HG02943 (cell line): ENCODE results near the gene AKAP13.

Source experiments
- ATAC-seq: cut with Tn5 transposase; IDR thresholded peaks from one replicate; pipeline ENCODE4 v1.9.1; 2021; ENCODE audit warnings: mild to moderate bottlenecking, low read depth, moderate library complexity; ENCODE audit not compliant: unreplicated experiment

AKAP13 gene

DNA sequence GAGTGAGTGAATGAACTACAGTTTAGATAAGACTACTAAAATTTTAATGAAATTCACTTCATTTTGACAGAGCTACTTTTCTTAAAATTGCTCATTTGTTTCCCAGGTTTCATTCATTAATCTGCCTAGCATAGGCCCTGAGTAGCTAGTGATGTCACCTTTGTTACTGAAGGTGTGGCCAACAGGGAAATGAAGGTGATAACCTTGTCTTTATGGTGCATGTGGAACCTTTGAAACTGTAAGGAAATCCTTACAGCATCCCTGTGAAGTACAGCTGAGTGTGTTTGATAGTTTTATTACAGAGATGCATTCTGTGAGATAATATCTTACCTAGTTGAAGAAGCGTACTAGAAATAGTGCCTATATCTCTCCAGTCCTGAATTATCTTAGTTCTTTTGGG lies 112.9 kb downstream of the AKAP13 start:
- no peak for ATAC-seq

DNA sequence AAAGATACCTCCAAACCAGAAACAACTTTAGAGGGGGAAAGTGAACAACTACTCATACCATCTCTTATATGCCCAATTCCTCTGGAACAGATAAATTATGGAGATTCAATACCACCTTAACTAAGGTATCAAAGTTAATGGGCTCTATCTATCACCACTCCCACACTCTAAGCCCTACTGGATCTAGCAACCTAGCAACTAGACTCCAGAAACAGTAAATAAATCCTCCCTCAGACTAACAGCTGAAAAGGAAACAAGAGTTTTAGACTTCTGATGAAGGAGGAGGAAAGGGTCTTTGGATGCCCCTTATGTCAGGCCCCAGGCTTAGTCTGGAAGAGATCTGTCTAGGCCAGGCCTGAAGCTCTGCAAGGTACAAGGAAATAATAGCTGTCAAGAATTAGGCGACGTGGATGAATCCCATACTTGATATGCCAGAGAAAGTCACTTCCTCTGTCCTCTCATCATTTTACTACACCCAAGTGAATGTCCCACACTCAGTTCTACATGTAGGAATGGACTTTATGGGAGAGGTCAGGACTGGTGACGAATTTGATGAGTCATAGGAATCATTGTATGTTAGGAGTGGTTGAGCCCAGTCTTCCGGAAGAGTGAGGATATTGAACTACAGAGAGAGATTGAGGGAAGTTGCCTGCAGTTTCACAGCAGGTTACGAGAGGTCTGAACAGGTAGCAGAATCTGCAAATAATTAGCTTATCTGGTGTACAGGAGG lies 113.8 kb downstream of the AKAP13 start:
- no peak for ATAC-seq

DNA sequence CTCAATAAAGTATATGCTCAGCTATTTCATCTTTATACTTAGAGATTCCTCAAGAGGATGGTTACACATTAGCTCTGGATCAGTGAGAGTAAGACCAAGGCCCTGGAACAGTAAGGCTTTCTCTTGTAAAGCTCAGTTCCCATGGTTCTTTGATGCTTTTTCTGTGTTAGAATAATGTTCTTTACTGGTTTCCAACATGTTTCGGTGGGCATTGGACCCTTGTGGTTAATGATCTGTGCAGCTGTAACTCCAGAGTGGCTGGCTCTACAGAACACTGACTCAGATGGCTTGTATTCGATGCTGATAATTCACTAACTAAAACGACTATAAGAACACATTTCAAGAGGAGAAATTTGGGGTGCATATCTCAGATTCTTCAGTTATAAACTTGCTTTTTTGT lies 114.7 kb downstream of the AKAP13 start:
- no peak for ATAC-seq

DNA sequence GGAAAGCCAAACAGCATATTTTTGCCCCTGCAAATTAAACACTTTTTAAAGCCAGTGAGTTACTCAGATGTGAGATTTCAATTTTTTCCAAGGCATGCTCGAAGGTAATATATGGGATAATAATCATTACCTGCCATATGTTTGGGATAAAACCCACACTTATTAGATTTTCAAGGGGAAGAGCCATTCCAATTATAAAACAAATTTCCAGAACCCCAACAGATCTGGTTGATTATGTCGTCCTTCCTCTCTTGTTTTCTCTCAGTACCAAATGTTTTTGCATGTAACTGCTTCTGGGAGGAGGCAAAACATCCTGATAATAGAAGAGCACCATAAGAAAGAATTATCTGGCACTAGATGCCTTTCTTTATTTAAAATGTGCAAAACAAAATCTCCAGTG lies 115.1 kb downstream of the AKAP13 start:
- no peak for ATAC-seq

DNA sequence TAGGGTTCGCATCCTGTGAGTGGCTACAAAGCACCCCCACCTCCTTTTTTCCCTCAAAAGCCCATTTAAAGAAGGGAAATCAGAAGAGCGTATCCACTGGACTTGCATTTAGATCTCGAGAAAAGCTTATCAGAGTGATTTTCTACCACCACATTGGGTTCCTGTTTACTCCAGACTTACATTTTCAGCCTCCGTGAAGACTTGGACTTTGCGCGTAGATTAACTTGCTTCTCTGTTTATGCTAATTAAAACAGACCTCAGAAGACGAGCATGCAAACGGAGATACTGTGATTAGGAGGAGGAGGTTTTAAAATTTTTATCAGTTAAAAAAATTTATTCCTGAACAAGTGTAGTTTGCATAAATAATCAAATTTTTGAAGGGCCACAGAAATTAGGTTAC lies 115.7 kb downstream of the AKAP13 start:
- ATAC-seq: no peak

DNA sequence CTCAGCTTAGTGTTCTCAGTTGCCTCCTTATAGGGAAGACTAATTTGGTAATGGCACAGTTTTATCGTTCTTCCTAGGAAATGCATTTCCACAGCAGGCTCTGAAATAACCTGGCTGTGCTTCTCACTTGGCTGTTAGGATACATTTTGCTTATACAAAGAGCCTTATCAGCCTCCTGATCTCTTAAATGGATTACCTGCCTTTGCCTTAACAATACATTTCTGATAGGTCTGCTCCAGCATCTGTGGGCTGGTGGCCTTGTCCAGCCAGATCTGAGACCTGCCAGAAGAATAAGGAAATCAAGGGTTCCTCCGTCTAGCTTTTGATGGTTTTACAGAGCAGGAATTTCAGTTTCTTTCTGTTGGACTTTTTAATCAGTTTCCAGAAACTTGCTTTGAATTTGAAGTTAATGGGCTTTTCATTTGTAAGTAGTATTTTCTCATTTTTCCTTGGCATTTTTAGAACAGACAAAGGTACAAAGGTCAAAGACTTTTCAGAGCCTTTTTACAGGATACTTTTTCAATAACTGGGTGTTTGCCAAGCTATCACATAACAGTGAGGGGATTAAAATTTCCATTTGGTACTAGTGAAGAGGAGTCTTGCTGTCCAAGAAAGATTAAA lies 116.3 kb downstream of the AKAP13 start:
- no peak for ATAC-seq

DNA sequence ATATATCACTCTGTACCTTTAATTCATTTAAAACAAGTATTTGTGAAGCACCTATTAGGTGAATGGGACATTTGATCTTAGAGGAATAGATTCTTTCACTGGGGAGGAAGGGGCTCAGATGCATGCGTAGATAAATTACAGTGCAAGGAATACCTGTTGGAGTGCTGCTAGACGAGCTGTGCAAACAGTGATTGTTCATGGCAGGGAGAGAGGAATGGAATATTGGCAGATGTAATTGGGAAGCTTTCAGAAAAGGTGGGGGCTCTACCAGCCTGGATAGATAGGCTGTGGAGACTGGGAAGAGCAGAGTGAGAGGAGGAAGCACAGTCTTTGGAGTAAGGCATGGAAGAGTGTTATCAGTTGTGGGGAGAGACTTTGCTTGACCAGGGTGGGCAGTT lies 116.8 kb downstream of the AKAP13 start:
- no peak for ATAC-seq

DNA sequence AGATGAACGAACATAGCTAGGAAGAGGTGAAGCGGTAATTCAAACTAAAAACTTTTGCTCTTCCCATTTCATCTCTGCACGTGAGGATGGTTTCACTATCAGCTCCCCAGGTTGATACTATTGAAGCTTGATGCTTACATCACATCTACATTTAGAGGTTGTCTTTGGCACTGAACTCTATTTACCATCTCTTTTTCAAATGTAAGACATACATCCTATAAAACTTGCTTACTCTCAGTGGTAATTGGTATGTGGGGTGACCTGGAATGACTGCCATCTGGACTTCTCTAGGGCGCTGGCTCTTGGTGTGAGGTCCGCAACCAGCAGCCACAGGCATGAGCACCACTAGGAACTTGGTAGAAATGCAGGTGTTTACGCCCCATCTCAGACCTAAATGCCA lies 118.1 kb downstream of the AKAP13 start:
- ATAC-seq: no peak

DNA sequence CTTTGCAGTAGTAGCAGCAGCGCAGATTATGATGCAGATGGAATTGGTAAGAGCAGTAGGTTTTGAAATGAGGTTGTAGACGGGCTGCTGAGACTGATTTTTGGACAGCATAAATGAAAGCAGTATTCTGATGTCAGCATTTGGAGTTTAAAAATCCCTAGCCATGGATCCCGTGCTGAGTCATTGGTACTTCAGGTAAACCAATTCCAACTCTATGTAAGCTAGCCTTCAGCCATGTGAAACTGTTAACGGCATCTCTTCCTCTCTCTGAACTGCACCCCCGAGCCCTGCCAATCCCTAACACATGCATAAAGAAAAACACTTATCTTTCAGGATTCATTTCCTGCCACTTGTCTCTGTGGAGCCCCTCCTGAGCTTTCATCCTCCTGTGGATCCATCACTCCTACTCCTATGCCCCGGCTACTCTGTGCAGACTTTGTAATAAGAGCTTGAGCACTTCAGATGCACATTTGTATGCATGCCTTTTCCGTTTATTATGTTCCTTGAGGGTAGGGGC lies 119.0 kb downstream of the AKAP13 start:
- ATAC-seq: no peak

DNA sequence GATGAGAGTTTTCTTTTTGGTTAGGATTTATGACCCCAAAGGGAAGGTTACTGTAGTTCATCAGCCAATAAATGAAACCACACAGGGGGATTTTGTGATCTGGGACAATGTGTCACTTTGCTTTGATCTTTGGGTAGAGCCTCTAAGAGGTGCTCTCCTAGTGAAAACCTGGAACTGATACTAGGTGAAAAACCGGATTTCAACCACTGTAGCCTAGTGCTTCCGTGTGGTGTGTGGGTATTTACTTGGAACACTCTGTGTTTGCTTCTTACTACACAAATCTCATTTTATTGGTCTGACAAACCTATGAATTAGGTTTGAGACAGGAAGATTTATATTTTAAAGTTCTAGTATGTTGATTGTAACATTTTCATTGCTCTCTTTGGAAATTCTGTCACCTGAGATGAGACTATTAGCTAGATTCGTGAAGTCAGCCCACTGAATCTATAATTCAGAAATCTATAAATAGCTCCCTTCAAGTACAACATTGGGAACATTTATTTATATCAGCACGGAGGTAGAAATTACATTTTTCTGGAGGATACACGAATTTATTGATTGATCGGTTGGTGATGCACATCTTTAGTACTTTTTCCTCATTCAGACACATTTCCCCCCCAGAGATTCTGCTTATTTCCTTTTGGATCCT lies 119.8 kb downstream of the AKAP13 start:
- ATAC-seq: no peak

DNA sequence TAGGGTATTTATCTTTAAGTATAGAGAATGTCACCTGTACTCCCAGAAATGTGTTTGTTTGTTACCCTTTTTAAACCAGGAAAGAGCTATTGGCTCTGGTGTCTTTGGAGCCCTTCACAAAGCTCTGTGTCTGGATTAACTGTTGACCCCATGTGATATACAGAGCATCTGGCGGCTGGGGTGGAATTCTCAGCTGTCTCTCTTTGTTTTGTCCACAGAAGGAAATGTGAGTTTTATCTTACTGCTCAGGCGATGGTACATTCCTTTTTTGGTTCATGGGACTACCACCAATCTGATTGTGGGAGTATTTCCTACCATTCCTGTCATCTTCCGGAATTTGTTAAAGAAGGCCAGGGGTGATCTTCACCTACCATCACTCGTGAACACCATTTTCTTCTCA lies 120.3 kb downstream of the AKAP13 start:
- ATAC-seq: no peak

DNA sequence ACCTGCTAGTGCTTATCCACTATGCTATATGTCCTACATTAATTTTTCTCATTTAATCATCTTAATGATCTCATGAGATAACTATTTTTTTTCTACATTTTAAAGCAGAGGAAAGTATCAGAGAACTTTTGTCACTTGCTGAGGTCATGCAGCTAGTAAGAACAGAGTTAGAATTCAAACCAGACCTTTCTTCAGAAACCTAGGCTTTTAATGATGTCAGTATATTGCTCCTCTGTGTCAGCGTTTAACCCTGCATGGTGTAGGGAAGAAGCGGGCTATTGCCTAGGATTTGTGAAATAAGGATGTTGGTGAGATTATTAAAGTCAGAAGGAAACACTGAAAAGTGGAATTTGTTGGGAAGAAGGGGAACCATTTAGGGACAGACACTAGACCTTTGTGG lies 121.2 kb downstream of the AKAP13 start:
- no peak for ATAC-seq

DNA sequence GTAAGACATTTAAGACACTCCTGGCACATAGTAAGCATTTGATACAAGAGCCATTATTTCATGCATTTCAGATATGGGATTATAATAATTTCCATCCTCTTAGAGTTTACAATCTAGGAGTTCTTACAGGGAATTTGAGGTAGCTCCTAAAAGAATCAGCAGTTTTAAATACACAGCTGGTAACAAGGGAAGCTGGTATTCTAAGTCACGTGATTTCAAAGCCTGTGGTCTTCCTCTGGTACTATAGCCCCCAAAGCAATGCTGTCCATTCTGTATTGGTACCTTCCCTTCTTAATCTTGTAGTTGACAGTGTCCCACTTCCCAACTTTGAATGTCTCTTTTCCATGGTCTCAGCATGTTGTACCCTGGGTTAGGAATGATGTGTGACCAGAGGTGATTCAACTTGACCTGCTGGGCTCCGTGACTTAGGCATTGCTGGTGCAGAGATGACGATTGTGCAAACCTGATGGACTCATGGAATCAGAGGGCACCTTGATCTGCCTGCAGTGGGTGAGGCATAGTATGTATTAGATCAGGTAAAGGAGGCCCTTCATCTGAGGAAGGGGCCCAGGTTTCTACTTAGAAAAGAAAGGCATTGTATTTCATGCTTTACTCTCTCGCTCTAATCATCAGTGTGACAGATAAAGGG lies 122.9 kb downstream of the AKAP13 start:
- ATAC-seq: no peak

DNA sequence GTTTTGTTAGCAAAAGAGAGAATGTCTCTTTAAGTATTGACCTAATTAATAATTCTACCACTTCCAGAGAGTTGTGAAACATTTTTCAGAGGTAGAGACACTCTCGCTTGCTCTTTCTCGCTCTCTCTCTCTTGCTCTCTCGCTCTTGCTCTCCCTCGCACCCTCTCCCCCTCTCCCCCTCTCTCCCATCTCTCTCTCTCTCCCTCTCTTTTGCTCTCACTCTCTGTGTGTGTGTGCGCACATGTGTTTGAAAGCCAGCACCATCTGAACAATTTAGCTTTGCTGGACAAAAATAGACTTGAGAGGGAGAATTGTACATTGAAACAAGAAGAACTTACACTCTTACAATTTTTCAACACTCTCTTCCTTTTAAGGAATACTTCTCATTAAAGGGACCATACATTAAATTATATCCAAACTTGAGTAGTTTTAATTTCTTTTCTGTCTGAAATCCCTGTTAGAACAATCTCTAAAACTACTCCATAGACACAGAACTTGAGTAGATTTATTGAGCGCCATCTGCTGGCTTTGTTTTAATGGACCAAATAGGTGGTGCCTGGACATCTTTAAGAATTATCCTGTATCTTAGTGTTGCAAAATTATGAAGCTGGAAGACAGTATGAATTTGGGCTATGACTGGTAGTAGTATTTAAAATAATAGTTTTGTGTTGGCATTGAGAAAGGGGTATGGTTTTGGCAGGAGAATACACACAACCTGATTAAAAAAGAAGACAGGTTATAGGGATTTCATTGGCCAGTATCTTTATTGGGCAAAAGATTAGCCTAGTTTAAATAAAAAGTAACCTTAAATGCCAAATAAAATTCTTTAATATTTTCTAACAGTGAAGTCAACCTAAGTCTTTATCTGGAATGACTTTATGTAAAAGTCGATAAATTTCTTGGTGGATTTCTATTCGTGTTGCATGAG lies 124.6 kb downstream of the AKAP13 start:
- no peak for ATAC-seq

DNA sequence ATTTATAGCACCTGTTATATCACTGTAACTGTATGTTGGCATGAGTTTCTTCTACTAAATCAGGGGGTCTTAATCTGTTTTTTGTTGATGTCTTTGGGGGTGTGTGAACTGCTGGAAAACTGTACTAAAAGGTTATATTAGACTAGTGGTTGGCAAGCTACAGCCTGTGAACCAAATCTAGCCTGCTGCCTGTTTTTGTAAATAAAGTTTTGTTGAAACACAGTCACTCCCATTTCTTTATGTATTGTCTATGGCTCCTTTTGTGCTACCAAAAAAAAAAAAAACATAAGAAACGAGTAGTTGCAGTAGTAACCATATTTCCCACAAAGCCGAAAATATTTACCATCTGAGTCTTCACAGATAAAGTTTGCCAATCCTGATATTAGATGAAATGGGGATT lies 126.7 kb downstream of the AKAP13 start:
- ATAC-seq: no peak

DNA sequence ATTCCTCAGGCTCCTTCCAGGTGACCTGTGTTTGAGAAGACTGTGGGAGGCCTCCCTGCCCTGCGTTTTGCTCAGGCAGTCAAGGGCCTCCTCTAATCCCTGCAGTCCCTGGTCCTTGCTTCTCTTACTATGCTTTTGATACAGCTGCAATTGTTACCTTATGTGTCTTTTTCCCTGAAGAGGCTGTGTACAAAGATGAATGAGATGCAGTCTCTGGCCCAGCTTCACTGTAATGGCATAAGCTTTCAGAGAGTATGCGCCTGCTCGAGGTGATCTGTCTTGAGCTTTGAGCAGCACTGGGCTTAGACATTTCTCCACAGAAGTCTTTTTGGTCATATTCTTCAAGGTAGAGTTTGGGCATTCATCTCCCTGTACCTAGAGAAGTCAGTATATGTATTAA lies 129.6 kb downstream of the AKAP13 start:
- no peak for ATAC-seq

DNA sequence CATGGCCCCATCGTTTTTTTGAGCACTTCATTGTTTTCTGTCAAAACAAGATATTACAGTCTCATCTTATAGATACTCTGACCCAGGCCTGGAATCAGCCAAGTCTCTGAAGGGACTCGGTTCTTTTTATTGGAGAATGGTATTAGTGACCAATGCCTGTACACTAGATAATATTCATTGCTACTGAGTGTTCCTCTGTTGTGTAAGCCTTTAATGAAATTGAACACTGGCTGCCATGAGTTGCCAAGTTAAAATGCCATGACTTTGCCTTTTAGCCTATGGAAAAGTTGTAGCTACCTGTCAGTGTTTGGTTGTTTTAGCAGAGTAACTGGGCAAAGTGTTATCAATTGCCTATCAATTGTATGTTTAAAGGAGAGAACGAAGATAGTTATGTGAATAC lies 134.0 kb downstream of the AKAP13 start:
- no peak for ATAC-seq

DNA sequence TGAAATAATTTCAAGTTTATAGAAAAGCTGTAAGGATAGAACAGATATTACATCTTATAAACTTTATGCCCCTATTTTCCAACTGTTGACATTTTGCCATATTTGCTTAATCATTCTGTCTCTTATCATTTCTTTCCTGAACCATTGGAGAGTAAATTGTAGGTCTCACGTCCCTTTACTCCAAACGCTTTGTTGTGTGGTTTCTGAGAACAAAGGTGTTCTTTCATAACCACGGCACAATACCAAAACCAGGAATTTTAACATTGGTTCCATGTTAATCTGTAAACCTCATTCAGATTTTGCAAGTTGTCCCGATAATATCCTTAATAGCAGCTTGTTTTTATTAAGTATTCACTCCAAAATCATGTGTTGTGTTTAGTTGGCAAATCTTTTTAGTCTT lies 134.8 kb downstream of the AKAP13 start:
- ATAC-seq: no peak

DNA sequence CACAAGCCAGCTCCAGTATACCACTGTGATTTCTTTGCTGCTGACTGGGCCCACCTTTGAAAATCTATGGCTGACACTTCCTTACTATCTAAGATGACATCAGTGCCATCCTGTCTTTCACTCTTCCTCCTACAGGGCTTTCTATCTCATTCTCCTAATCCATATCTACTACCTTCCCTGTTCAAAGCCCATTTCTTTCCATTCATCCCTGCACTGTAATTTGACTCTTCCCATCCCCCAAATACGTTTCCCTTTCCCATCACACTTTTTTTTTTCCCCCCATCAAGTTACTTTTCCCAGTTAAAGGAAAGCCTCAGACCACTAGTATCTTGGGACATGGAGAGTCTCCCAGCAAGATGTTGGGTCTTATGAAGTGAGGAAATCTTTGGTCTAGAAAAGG lies 136.7 kb downstream of the AKAP13 start:
- ATAC-seq: no peak
